SHP77 treated with DMSO at 0.1 percent for 48 hours (cell line): ENCODE data around the gene OR13A1.
"Not testable (repeated sequence)": the region's sequence is repeated elsewhere in the genome, so short reads cannot be mapped to it uniquely, and the experiment has no call there.

Experiments used
- DNase-seq: peaks from one replicate; lab custom pipeline; 2025; lab: John Stamatoyannopoulos, UW

The OR13A1 gene

GRCh38 chr10:45315508-45315907 is at the start of gene OR13A1:
TSS of gene OR13A1 (minus strand) at chr10:45315608. CDS start at chr10:45304422, 11,186 bp downstream.
- DNase-seq = no peak

- DNase-seq = not testable (repeated sequence)
Observed at GRCh38 chr10:45361983-45362799, 46.8 kb upstream of the OR13A1 start.

- not testable (repeated sequence) for DNase-seq
Observed at GRCh38 chr10:45358961-45359360, 43.6 kb upstream of the OR13A1 start.

- DNase-seq = no peak
Observed at GRCh38 chr10:45355494-45355893, 40.1 kb upstream of the OR13A1 start.

DNA sequence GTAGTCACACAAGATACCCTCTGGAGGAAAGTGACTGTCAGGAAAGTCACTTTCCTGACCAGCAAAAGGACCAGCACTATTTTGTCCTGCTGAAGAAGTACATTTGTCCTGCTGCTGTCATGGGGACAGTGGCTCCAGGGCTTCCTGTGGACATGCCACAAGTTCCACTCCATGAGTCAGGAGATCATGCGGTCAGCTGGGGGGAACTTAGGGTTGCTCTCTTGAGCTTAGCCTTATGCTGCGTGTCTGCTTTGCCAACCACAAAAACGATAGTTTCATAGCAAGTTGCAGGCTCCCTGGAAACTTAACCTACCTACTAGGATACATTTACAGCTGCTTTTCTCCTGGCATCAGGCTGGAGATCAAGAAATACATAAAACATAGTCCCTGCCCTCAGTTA is 38.9 kb upstream of the OR13A1 start:
- DNase-seq = no peak

DNA sequence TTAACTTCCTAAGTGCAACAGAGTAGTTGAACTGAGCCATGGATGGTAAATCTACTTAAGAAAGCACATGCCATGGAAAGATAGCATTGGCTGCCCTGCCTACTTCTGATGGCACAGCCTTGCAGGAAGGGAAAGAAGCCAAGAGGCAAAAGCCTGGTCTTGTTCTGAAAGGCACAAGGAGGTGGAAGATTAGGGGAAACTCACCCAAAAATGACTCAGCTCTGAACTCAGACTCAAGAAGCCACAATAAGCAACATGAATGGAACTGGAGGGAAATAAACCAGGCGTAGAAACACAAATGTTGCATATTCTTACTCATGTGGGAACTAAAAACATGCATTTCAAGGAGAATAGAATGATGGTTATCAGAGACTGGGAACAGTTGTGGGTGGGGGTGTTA is 37.8 kb upstream of the OR13A1 start:
- no peak for DNase-seq

DNA sequence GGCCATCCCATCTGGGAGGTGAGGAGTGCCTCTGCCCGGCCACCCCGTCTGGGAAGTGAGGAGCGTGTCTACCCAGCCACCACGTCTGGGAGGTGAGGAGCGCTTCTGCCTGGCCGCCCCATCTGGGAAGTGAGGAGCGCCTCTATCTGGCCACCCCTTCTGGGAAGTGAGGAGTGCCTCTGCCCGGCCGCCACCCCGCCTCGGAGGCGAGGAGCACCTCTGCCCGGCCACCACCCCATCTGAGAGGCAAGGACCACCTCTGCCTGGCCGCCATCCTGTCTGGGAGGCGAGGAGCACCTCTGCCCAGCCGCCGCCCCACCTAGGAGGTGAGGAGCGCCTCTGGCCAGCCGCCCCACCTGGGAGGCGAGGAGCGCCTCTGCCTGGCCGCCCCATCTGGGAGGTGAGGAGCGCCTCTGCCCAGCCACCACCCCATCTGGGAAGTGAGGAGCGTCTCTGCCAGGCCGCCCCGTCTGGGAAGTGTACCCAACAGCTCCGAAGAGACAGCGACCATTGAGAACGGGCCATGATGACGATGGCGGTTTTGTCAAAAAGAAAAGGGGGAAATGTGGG is 32.9 kb upstream of the OR13A1 start:
- not testable (repeated sequence) for DNase-seq

- not testable (repeated sequence) for DNase-seq
Observed at GRCh38 chr10:45347464-45347863, 32.1 kb upstream of the OR13A1 start.

GRCh38 chr10:45346652-45347335 is 31.4 kb upstream of the OR13A1 start:
- not testable (repeated sequence) for DNase-seq

DNA sequence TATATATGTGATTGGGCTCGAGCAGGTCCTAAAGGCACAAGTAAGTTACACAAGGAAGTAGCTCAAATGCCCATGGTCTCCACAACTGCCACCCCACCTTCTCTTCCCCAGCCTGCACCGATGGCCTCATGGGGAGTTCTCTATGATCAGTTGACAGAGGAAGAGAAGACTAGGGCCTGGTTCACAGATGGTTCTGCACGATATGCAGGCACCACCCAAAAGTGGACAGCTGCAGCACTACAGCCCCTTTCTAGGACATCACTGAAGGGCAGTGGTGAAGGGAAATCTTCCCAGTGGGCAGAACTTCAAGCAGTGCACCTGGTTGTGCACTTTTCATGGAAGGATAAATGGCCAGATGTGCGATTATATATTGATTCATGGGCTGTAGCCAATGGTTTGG is 25.0 kb upstream of the OR13A1 start:
- DNase-seq = not testable (repeated sequence)

DNA sequence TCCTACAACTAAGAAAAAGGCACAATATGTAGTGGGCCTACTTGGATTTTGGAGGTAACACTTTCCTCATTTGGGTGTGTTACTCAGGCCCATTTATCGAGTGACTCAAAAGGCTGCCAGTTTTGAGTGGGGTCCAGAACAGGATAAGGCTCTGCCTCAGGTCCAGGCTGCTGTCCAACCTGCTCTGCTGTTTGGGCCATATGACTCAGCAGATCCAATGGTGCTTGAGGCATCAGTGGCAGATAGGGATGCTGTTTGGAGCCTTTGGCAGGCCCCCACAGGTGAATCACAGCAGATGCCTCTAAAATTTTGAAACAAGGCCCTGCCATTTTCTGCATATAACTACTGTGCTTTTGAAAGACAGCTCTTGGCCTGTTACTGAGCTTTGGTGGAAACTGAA is 24.5 kb upstream of the OR13A1 start:
- DNase-seq = no peak

DNA sequence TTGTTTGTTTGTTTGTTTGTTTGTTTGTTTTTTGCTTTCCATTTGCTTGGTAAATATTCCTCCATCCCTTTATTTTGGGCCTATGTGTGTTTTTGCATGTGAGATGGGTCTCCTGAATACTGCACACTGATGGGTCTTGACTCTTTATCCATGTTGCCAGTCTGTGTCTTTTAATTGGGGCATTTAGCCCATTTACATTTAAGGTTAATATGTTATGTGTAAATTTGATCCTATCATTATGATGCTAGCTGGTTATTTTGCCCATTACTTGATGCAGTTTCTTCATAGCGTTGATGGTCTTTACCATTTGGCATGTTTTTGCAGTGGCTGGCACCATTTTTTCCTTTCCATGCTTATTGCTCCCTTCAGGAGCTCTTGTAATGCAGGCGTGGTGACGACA is 16.4 kb upstream of the OR13A1 start:
- not testable (repeated sequence) for DNase-seq

DNA sequence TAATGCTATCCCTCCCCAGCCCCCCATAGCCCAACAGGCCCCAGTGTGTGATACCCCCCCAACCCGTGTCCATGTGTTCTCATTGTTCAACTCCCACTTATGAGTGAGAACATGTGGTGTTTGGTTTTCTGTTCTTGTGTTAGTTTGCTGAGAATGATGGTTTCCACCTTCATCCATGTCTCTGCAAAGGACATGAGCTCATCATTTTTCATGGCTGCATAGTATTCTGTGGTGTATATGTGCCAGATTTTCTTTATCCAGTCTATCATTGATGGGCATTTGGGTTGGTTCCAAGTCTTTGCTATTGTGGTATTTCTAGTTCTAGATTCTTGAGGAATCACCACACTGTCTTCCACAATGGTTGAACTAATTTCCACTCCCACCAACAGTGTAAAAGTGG is 11.5 kb upstream of the OR13A1 start:
- not testable (repeated sequence) for DNase-seq

GRCh38 chr10:45325116-45325515 is 9.7 kb upstream of the OR13A1 start:
- DNase-seq = no peak

- no peak for DNase-seq
Observed at GRCh38 chr10:45319702-45320101, 4.3 kb upstream of the OR13A1 start.

- no peak for DNase-seq
Observed at GRCh38 chr10:45313264-45313873, 2.0 kb downstream of the OR13A1 start.

GRCh38 chr10:45308707-45309106 is 6.7 kb downstream of the OR13A1 start:
- DNase-seq = no peak

- DNase-seq = no peak
Observed at GRCh38 chr10:45302573-45302972, 12.8 kb downstream of the OR13A1 start.

GRCh38 chr10:45298341-45298955 is 17.0 kb downstream of the OR13A1 start:
- DNase-seq = not testable (repeated sequence)

- no peak for DNase-seq
Observed at GRCh38 chr10:45294681-45295080, 20.7 kb downstream of the OR13A1 start.

- DNase-seq = no peak
Observed at GRCh38 chr10:45286980-45287379, 28.4 kb downstream of the OR13A1 start.

DNA sequence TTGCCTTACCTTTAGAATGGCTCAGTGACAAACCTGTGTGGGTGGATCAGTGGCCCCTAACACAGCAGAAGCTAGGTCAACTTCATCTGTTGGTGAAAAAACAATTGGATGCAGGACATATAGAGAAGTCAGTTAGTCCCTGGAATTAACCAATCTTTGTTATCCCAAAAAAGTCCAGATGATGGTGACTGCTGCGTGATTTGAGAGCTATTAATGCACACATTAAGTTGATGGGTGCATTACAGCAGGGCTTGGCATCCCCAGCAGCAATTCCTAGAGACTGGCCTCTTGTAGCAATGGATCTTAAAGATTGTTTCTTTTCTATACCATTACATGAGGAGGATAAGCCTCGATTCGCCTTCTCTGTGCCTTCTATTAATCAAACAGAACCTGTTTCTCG is 33.3 kb downstream of the OR13A1 start:
- DNase-seq = no peak
